ENCODE results near the gene PHTF1.

Gene PHTF1

GRCh38 chr1:113779542-113779941, 20.3 kb upstream of the PHTF1 start:
- TF ChIP-seq CTCF (IDR thresholded peaks at IDR 0.05; ENCODE audit: low read depth, low read length, poor library complexity, severe bottlenecking), result no peak
- TF ChIP-seq EZH2phosphoT487 (IDR thresholded peaks at IDR 0.05; ENCODE audit: borderline replicate concordance, low read length), result no peak
- Histone ChIP-seq H3K79me2 (ENCODE audit: control insufficient read depth, low read length) (peaks cover 61% of the 10 kb centered on the region), H3K9me3 (ENCODE audit: control insufficient read depth, insufficient read depth, low read length) (no peaks in the 10 kb centered on the region), H3F3A (ENCODE audit: control insufficient read depth, insufficient read depth) (peaks cover 6% of the 10 kb centered on the region; the same call in 1 of the 2 replicates), H3K36me3 (ENCODE audit: control insufficient read depth, low read length) (peaks cover 32% of the 10 kb centered on the region), H4K20me1 (ENCODE audit: control insufficient read depth, insufficient read depth, low read depth, low read length) (peaks cover 6% of the 10 kb centered on the region; the same call in 1 of the 2 replicates), H3K9me2 (replicated peaks; ENCODE audit: control insufficient read depth, low read length) (no peaks in the 10 kb centered on the region), H3K27me3 (ENCODE audit: control insufficient read depth, low read length) (no peaks in the 10 kb centered on the region), H3K4me3 (ENCODE audit: low read length) (no peak overlapping the region), H3K27ac (ENCODE audit: low read depth, low read length) (no peak overlapping the region), H3K4me1 (ENCODE audit: control insufficient read depth, low read length) (peaks cover 44% of the 10 kb centered on the region), H3K4me2 (ENCODE audit: low read length) (no peak overlapping the region)

GRCh38 chr1:113777561-113777960, 18.3 kb upstream of the PHTF1 start:
- H3K79me2 ChIP-seq (ENCODE audit: control insufficient read depth, low read length), result peaks cover 42% of the 10 kb centered on the region
- H3F3A ChIP-seq (ENCODE audit: control insufficient read depth, insufficient read depth), result 0 out of 2 replicates have a peak, but pooled peaks cover 4% of the 10 kb centered on the region
- peaks cover 23% of the 10 kb centered on the region for H3K36me3 ChIP-seq (ENCODE audit: control insufficient read depth, low read length)
- H4K20me1 ChIP-seq (ENCODE audit: control insufficient read depth, insufficient read depth, low read depth, low read length), result no peaks in the 10 kb centered on the region
- H3K9me2 ChIP-seq (replicated peaks; ENCODE audit: control insufficient read depth, low read length), result no peaks in the 10 kb centered on the region
- H3K4me1 ChIP-seq (ENCODE audit: control insufficient read depth, low read length), result peaks cover 25% of the 10 kb centered on the region
- H3K27ac ChIP-seq (ENCODE audit: low read depth, low read length), result no peak overlapping the region
- no peaks in the 10 kb centered on the region for H3K9me3 ChIP-seq (ENCODE audit: control insufficient read depth, insufficient read depth, low read length)
- no peak overlapping the region for H3K4me2 ChIP-seq (ENCODE audit: low read length)
- H3K4me3 ChIP-seq (ENCODE audit: low read length), result no peak overlapping the region
- no peak for TF ChIP-seq EZH2phosphoT487 (IDR thresholded peaks at IDR 0.05; ENCODE audit: borderline replicate concordance, low read length)
- TF ChIP-seq CTCF (IDR thresholded peaks at IDR 0.05; ENCODE audit: low read depth, low read length, poor library complexity, severe bottlenecking), result no peak
- no peaks in the 10 kb centered on the region for H3K27me3 ChIP-seq (ENCODE audit: control insufficient read depth, low read length)

GRCh38 chr1:113770031-113770430, 10.7 kb upstream of the PHTF1 start:
- peaks cover 43% of the 10 kb centered on the region for H3K36me3 ChIP-seq (ENCODE audit: control insufficient read depth, low read length)

More at GRCh38 chr1:113770031-113770430, 10.7 kb upstream of the PHTF1 start:
- Histone ChIP-seq H3K27ac (ENCODE audit: low read depth, low read length) (no peak overlapping the region), H3K4me1 (ENCODE audit: control insufficient read depth, low read length) (no peaks in the 10 kb centered on the region), H4K20me1 (ENCODE audit: control insufficient read depth, insufficient read depth, low read depth, low read length) (no peaks in the 10 kb centered on the region), H3K4me2 (ENCODE audit: low read length) (no peak overlapping the region), H3K79me2 (ENCODE audit: control insufficient read depth, low read length) (no peaks in the 10 kb centered on the region), H3K27me3 (ENCODE audit: control insufficient read depth, low read length) (no peaks in the 10 kb centered on the region), H3K9me3 (ENCODE audit: control insufficient read depth, insufficient read depth, low read length) (no peaks in the 10 kb centered on the region), H3K9me2 (replicated peaks; ENCODE audit: control insufficient read depth, low read length) (no peaks in the 10 kb centered on the region), H3F3A (ENCODE audit: control insufficient read depth, insufficient read depth) (0 out of 2 replicates have a peak, but pooled peaks cover 4% of the 10 kb centered on the region), H3K4me3 (ENCODE audit: low read length) (no peak overlapping the region)
- TF ChIP-seq CTCF (IDR thresholded peaks at IDR 0.05; ENCODE audit: low read depth, low read length, poor library complexity, severe bottlenecking) (no peak), EZH2phosphoT487 (IDR thresholded peaks at IDR 0.05; ENCODE audit: borderline replicate concordance, low read length) (no peak)
